Neural cell (in vitro differentiated cells): Measurements from ENCODE around the gene MYO10. TPM values are rescaled to one million over a fixed set of nuclear protein-coding genes. Genes with fewer than 3 reads are reported as not detected.

Source experiments
- H2AFZ ChIP-seq: fragments of 200-600, 300-800 bp; sonication (generic), shearing (Covaris generic); 2 replicates; pipeline ENCODE4 v1.6.0; 2014; ENCODE audit warnings: low read depth, mild to moderate bottlenecking, antibody characterized with exemption, low read length, moderate library complexity
- H3F3A ChIP-seq: fragments of 200-600 bp; shearing (Covaris generic); 2 replicates; pipeline ENCODE4 v1.6.1; 2016; ENCODE audit warnings: mild to moderate bottlenecking, moderate library complexity, mixed read lengths, antibody characterized with exemption, low read length; ENCODE audit not compliant: insufficient read depth, poor library complexity, severe bottlenecking
- H3K27ac ChIP-seq: fragments of 200-600, 300-800 bp; sonication (generic), shearing (Covaris generic); 2 replicates; pipeline ENCODE4 v1.5.1; 2014; ENCODE audit warnings: mild to moderate bottlenecking, low read length, moderate library complexity
- H3K27me3 ChIP-seq: fragments of 300-800, 200-600 bp; sonication (generic), shearing (Covaris generic); 2 replicates; pipeline ENCODE4 v1.6.0; 2014; ENCODE audit warnings: mild to moderate bottlenecking, low read depth, low read length, moderate library complexity; ENCODE audit not compliant: insufficient read depth
- H3K36me3 ChIP-seq: fragments of 300-800, 200-600 bp; sonication (generic), shearing (Covaris generic); 2 replicates; pipeline ENCODE4 v1.5.1; 2014; ENCODE audit warnings: mild to moderate bottlenecking, antibody characterized with exemption, low read length, moderate library complexity; ENCODE audit not compliant: insufficient read depth
- H3K4me2 ChIP-seq: fragments of 300-800, 200-600 bp; sonication (generic), shearing (Covaris generic); 2 replicates; pipeline ENCODE4 v1.6.0; 2014; ENCODE audit warnings: mild to moderate bottlenecking, low read length
- H3K4me3 ChIP-seq: fragments of 300-800, 200-600 bp; sonication (generic), shearing (Covaris generic); 2 replicates; pipeline ENCODE4 v1.5.1; 2014; ENCODE audit warnings: mild to moderate bottlenecking, low read length, moderate library complexity
- H3K79me2 ChIP-seq: fragments of 200-600 bp; shearing (Covaris generic); replicated peaks from 2 replicates; pipeline ENCODE4 v1.6.0; 2014; ENCODE audit warnings: mild to moderate bottlenecking, low read length, moderate library complexity; ENCODE audit not compliant: insufficient read depth
- H3K9ac ChIP-seq: fragments of 300-800, 200-600 bp; sonication (generic), shearing (Covaris generic); 2 replicates; pipeline ENCODE4 v1.6.1; 2016; ENCODE audit warnings: mild to moderate bottlenecking, low read length, mixed read lengths
- H3K9me2 ChIP-seq: fragments of 200-600 bp; shearing (Covaris generic); 2 replicates; pipeline ENCODE4 v1.6.1; 2016; ENCODE audit warnings: mild to moderate bottlenecking, low read length, mixed read lengths; ENCODE audit not compliant: insufficient read depth
- H3K9me3 ChIP-seq: fragments of 200-600, 300-800 bp; sonication (generic), shearing (Covaris generic); 2 replicates; pipeline ENCODE4 v1.6.1; 2016; ENCODE audit warnings: mild to moderate bottlenecking, mixed run types, low read length, moderate library complexity, mixed read lengths
- H4K20me1 ChIP-seq: fragments of 200-600 bp; shearing (Covaris generic); 2 replicates; pipeline ENCODE4 v1.6.1; 2016; ENCODE audit warnings: mild to moderate bottlenecking, mixed run types; ENCODE audit not compliant: insufficient read depth
- EP300 ChIP-seq: fragments of 450-650 bp; conservative IDR thresholded peaks from 2 replicates; pipeline ENCODE4 v1.6.1; 2014; ENCODE audit warnings: antibody characterized with exemption, mild to moderate bottlenecking, moderate library complexity; ENCODE audit not compliant: poor library complexity, severe bottlenecking
- EZH2 ChIP-seq: fragments of 200-600, 300-800 bp; shearing (Covaris generic), sonication (generic); IDR thresholded peaks from 2 replicates; pipeline ENCODE4 v1.6.1; 2014; ENCODE audit warnings: antibody characterized with exemption, low read length, borderline replicate concordance, mild to moderate bottlenecking; ENCODE audit not compliant: insufficient read depth, poor library complexity, severe bottlenecking
- MXI1 ChIP-seq: fragments of 450-650 bp; conservative IDR thresholded peaks from 2 replicates; pipeline ENCODE4 v1.6.1; 2014; ENCODE audit warnings: antibody characterized with exemption, mild to moderate bottlenecking; ENCODE audit not compliant: poor library complexity, severe bottlenecking
- POLR2AphosphoS5 ChIP-seq: IDR thresholded peaks from 2 replicates; pipeline ENCODE4 v1.6.1; 2012
- RAD21 ChIP-seq: fragments of 450-650 bp; conservative IDR thresholded peaks from 2 replicates; pipeline ENCODE4 v1.6.1; 2014; ENCODE audit warnings: antibody characterized with exemption, mild to moderate bottlenecking, moderate library complexity
- SMC3 ChIP-seq: fragments of 450-650 bp; conservative IDR thresholded peaks from 2 replicates; pipeline ENCODE4 v1.6.1; 2014; ENCODE audit warnings: antibody characterized with exemption, mild to moderate bottlenecking, moderate library complexity; ENCODE audit not compliant: poor library complexity
- TAF1 ChIP-seq: IDR thresholded peaks from 2 replicates; pipeline ENCODE4 v1.6.1; 2012; ENCODE audit warnings: low read depth
- polyA plus RNA-seq: library from polyadenylated mRNA; depleted of rRNA; stranded (reverse); fragments of >200 nt; gene quantifications from 2 replicates; pipeline ENCODE4 v1.2.3, GENCODE V29; 2014
- TF ChIP-seq, protein P1 (sequence below): fragments of 450-650 bp; IDR thresholded peaks from 2 replicates; pipeline ENCODE4 v1.5.1; 2014; ENCODE audit warnings: antibody characterized with exemption, mild to moderate bottlenecking, moderate library complexity; ENCODE audit not compliant: poor library complexity, severe bottlenecking
- TF ChIP-seq, protein P2 (sequence below): IDR thresholded peaks from 2 replicates; pipeline ENCODE4 v1.6.1; 2012; ENCODE audit warnings: borderline replicate concordance

The MYO10 gene
- polyA plus RNA-seq, 1 donor from 2014 or later, result 3.2 TPM

DNA sequence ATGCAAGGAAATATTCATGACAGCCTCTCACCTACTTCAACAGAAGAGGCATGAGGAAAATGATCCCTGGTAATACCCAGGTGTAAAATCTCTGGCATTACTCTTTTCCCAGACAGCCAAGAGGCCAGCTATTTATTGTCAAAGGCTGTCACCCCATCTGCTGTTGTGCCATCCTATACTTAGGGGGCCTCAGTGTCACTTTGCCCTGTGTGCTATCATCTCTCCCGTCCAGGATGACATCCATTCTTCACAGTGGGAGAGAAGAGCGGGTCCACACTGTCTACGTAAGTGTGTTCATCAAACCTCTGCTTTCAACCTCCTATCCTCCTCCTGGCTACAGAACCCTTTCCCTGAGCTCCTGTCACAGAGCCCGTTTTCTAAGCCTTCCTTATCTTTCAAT lies 82.6 kb downstream of the MYO10 start:
- no peak overlapping the region for H3K9ac ChIP-seq
- no peak overlapping the region for H3K4me3 ChIP-seq
- no peaks in the 10 kb centered on the region for H3K27me3 ChIP-seq
- H3K9me2 ChIP-seq, result no peaks in the 10 kb centered on the region
- TF ChIP-seq TAF1 (no peak), EP300 (no peak), MXI1 (no peak), RAD21 (no peak), EZH2 (no peak), SMC3 (no peak), POLR2AphosphoS5 (no peak)
- TF ChIP-seq, protein P1, sequence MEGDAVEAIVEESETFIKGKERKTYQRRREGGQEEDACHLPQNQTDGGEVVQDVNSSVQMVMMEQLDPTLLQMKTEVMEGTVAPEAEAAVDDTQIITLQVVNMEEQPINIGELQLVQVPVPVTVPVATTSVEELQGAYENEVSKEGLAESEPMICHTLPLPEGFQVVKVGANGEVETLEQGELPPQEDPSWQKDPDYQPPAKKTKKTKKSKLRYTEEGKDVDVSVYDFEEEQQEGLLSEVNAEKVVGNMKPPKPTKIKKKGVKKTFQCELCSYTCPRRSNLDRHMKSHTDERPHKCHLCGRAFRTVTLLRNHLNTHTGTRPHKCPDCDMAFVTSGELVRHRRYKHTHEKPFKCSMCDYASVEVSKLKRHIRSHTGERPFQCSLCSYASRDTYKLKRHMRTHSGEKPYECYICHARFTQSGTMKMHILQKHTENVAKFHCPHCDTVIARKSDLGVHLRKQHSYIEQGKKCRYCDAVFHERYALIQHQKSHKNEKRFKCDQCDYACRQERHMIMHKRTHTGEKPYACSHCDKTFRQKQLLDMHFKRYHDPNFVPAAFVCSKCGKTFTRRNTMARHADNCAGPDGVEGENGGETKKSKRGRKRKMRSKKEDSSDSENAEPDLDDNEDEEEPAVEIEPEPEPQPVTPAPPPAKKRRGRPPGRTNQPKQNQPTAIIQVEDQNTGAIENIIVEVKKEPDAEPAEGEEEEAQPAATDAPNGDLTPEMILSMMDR, result no peak
- TF ChIP-seq, protein P2, sequence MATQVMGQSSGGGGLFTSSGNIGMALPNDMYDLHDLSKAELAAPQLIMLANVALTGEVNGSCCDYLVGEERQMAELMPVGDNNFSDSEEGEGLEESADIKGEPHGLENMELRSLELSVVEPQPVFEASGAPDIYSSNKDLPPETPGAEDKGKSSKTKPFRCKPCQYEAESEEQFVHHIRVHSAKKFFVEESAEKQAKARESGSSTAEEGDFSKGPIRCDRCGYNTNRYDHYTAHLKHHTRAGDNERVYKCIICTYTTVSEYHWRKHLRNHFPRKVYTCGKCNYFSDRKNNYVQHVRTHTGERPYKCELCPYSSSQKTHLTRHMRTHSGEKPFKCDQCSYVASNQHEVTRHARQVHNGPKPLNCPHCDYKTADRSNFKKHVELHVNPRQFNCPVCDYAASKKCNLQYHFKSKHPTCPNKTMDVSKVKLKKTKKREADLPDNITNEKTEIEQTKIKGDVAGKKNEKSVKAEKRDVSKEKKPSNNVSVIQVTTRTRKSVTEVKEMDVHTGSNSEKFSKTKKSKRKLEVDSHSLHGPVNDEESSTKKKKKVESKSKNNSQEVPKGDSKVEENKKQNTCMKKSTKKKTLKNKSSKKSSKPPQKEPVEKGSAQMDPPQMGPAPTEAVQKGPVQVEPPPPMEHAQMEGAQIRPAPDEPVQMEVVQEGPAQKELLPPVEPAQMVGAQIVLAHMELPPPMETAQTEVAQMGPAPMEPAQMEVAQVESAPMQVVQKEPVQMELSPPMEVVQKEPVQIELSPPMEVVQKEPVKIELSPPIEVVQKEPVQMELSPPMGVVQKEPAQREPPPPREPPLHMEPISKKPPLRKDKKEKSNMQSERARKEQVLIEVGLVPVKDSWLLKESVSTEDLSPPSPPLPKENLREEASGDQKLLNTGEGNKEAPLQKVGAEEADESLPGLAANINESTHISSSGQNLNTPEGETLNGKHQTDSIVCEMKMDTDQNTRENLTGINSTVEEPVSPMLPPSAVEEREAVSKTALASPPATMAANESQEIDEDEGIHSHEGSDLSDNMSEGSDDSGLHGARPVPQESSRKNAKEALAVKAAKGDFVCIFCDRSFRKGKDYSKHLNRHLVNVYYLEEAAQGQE, result no peak
- H4K20me1 ChIP-seq, result no peaks in the 10 kb centered on the region
- H3F3A ChIP-seq, result no peaks in the 10 kb centered on the region
- no peaks in the 10 kb centered on the region for H3K9me3 ChIP-seq
- H3K36me3 ChIP-seq, result no peaks in the 10 kb centered on the region
- no peak overlapping the region for H3K27ac ChIP-seq
- no peaks in the 10 kb centered on the region for H3K79me2 ChIP-seq
- no peak overlapping the region for H3K4me2 ChIP-seq
- H2AFZ ChIP-seq, result no peak overlapping the region

DNA sequence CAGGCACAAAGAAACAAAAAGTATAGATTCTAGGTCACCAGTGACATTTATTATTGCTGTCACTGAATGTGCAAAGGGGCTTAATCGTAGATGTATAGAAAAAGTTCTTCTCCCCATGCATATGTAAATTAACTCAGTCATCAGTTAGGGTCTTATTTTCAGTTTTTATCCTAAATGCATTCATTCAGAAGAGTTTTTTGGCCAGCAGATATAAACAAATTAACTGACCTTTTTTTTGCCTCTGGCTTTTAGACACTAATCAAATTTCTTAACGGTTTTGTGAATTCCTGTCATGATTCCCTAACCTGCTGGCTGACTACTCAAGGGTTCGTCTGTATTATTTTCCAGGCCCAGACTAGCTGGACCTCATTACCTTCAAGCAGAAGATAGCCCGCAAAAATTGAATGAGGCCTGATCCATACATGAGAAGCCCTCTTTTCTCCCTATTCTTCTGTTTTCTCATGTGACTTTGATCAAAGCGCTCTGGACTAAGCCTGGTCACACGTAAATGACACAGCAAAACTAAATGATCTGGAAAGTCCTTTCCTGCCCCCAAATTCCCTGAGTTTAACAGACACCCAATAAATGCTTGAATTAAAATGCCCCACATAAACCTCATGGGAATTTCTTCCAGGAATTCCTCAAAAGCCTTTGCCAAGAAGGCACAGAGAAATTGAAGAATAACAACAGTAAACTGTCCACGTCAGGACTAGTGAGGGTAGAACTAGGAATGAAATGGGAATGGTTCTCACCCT lies 83.7 kb downstream of the MYO10 start:
- no peak overlapping the region for H3K4me2 ChIP-seq
- H3K4me3 ChIP-seq, result no peak overlapping the region
- no peaks in the 10 kb centered on the region for H3K9me2 ChIP-seq
- H3K79me2 ChIP-seq, result no peaks in the 10 kb centered on the region
- no peak overlapping the region for H2AFZ ChIP-seq
- H4K20me1 ChIP-seq, result no peaks in the 10 kb centered on the region
- H3F3A ChIP-seq, result no peaks in the 10 kb centered on the region
- H3K36me3 ChIP-seq, result no peaks in the 10 kb centered on the region
- no peak overlapping the region for H3K9ac ChIP-seq
- H3K9me3 ChIP-seq, result no peaks in the 10 kb centered on the region
- no peak for TF ChIP-seq RAD21
- TF ChIP-seq EZH2, result no peak
- TF ChIP-seq, protein P1, result no peak
- TF ChIP-seq MXI1, result no peak
- no peak for TF ChIP-seq EP300
- TF ChIP-seq SMC3, result no peak
- no peak for TF ChIP-seq TAF1
- TF ChIP-seq, protein P2, result no peak
- no peak for TF ChIP-seq POLR2AphosphoS5
- no peaks in the 10 kb centered on the region for H3K27me3 ChIP-seq
- no peak overlapping the region for H3K27ac ChIP-seq
